A204.1 (cell line): ENCODE measurements around the gene MYLK.

Experiments
- FAIRE-seq: peaks from 2 replicates; lab custom pipeline; 2012; peaks lifted over from hg19 to GRCh38; lab: Jason Lieb, UNC

Gene MYLK

GRCh38 chr3:123696808-123697207 is 187.3 kb downstream of the MYLK start:
- no peak for FAIRE-seq

- no peak for FAIRE-seq
Observed at GRCh38 chr3:123695731-123696640, 188.1 kb downstream of the MYLK start.

GRCh38 chr3:123695152-123695551 is 189.0 kb downstream of the MYLK start:
- FAIRE-seq: no peak

GRCh38 chr3:123694366-123695087 is 189.6 kb downstream of the MYLK start:
- FAIRE-seq: no peak

- no peak for FAIRE-seq
Observed at GRCh38 chr3:123693584-123694190, 190.4 kb downstream of the MYLK start.

- FAIRE-seq: no peak
Observed at GRCh38 chr3:123692671-123693070, 191.5 kb downstream of the MYLK start.

GRCh38 chr3:123692041-123692440 is 192.1 kb downstream of the MYLK start:
- no peak for FAIRE-seq

GRCh38 chr3:123689831-123690230 is 194.3 kb downstream of the MYLK start:
- FAIRE-seq: no peak

- FAIRE-seq: no peak
Observed at GRCh38 chr3:123688241-123688747, 195.8 kb downstream of the MYLK start.

GRCh38 chr3:123687286-123687685 is 196.8 kb downstream of the MYLK start:
- no peak for FAIRE-seq

- FAIRE-seq: no peak
Observed at GRCh38 chr3:123686251-123686650, 197.9 kb downstream of the MYLK start.

- no peak for FAIRE-seq
Observed at GRCh38 chr3:123685780-123686179, 198.4 kb downstream of the MYLK start.

GRCh38 chr3:123684636-123685035 is 199.5 kb downstream of the MYLK start:
- FAIRE-seq: no peak

GRCh38 chr3:123684209-123684608 is 199.9 kb downstream of the MYLK start:
- no peak for FAIRE-seq

GRCh38 chr3:123683505-123684154 is 200.5 kb downstream of the MYLK start:
- no peak for FAIRE-seq

- FAIRE-seq: no peak
Observed at GRCh38 chr3:123682781-123683504, 201.2 kb downstream of the MYLK start.

GRCh38 chr3:123682302-123682701 is 201.8 kb downstream of the MYLK start:
- FAIRE-seq: no peak

- FAIRE-seq: no peak
Observed at GRCh38 chr3:123679712-123680386, 204.3 kb downstream of the MYLK start.

GRCh38 chr3:123678108-123678511 is 206.0 kb downstream of the MYLK start:
- FAIRE-seq: no peak

GRCh38 chr3:123672429-123673146 is 211.5 kb downstream of the MYLK start:
- FAIRE-seq: no peak
